Measurements from ENCODE around the gene OSBPL5. TPM values are rescaled to one million over a fixed set of nuclear protein-coding genes. Genes with fewer than 3 reads are reported as not detected.

The OSBPL5 gene
- total and polyA plus RNA-seq, 9 of the 15 experiments (the other 6 are each of a cell fraction or from before 2014, with no cell fraction given): 0.06 to 14.8 (median 3.2) TPM

GRCh38 chr11:3124821-3125220 lies 40.3 kb downstream of the OSBPL5 start:
- H3K9me1 ChIP-seq (ENCODE audit: control insufficient read depth, insufficient read depth, low read length): no peaks in the 10 kb centered on the region
- H3K9me3 ChIP-seq (replicated peaks; ENCODE audit: control insufficient read depth, insufficient read depth, low read depth, low read length): no peaks in the 10 kb centered on the region
- WGBS (ENCODE audit: insufficient coverage, low coverage, missing lambda C conversion rate): 59% methylated on average over 3 of the region's 3 CpGs
- no peak for DNase-seq (ENCODE audit: extremely low read depth in 1 of 4, low spot score in 3 of 4)
- H3K4me1 ChIP-seq (replicated peaks in 1 of 2; ENCODE audit: control insufficient read depth in 2 of 2, insufficient read depth in 2 of 2, low read length in 2 of 2): peaks cover 0 to 46% of the 10 kb centered on the region in 2 experiments; a peak in 2 of 5 replicates
- no peak overlapping the region for H3K4me3 ChIP-seq
- peak overlapping the region in 1 of 2 experiments; percentile 43; a peak in 1 of 4 replicates for H3K9ac ChIP-seq (ENCODE audit: insufficient read depth in 1 of 2, low read depth in 2 of 2, low read length in 2 of 2)
- TF ChIP-seq ZNF76 (CRISPR knock-in tag; IDR thresholded peaks at IDR 0.05; ENCODE audit: borderline replicate concordance) (no peak), CREB5 (CRISPR knock-in tag; IDR thresholded peaks at IDR 0.05) (no peak), ZNF121 (CRISPR knock-in tag; conservative IDR thresholded peaks at IDR 0.05) (no peak), FOXK2 (conservative IDR thresholded peaks at IDR 0.05 in 1 of 2, IDR thresholded peaks at IDR 0.05 in 1 of 2; ENCODE audit: low read depth in 2 of 2) (no peak), ETS1 (conservative IDR thresholded peaks at IDR 0.05; ENCODE audit: control insufficient read depth, low read depth, low read length) (no peak), SETDB1 (IDR thresholded peaks at IDR 0.05; ENCODE audit: low read length) (no peak), KDM5B (IDR thresholded peaks at IDR 0.05; ENCODE audit: insufficient replicate concordance, low read depth, low read length) (no peak), ZNF830 (CRISPR knock-in tag; IDR thresholded peaks at IDR 0.05) (no peak), LCOR (CRISPR knock-in tag; IDR thresholded peaks at IDR 0.05) (no peak), CREB3 (tag; conservative IDR thresholded peaks at IDR 0.05; ENCODE audit: low read depth) (no peak), ZNF384 (IDR thresholded peaks at IDR 0.05; ENCODE audit: low read depth, low read length) (no peak)
- H3K79me2 ChIP-seq (ENCODE audit: control insufficient read depth, insufficient read depth, low read length): no peaks in the 10 kb centered on the region
- H3K4me2 ChIP-seq (ENCODE audit: insufficient read depth, low read length): no peak overlapping the region
- no peaks in the 10 kb centered on the region for H3K27me3 ChIP-seq (ENCODE audit: control insufficient read depth in 2 of 2, insufficient read depth in 2 of 2, low read length in 2 of 2)
- ATAC-seq: no peak
- no peak overlapping the region for H3K27ac ChIP-seq (ENCODE audit: extremely low read depth, low read depth, low read length)
- CTCF ChIA-PET (ENCODE audit: low intra/inter-chr PET ratio): no interaction called here
- no TSS peak for BruUV-seq (replicated peaks)
- intact Hi-C loops (cut with micrococcal nuclease): no loop called here
- no peak for FAIRE-seq
- no peak overlapping the region for H2AFZ ChIP-seq (ENCODE audit: low read depth, low read length)
- H3K36me3 ChIP-seq (ENCODE audit: control insufficient read depth, insufficient read depth, low read length): peaks cover 17% of the 10 kb centered on the region; the same call in 1 of the 3 replicates
- POLR2A ChIA-PET: interaction anchor here (0.6 kb wide), 1 partner anchor 21 kb away, joined by 3 read pairs; no protein-coding TSS in a partner anchor
- in situ Hi-C loops (cut with MboI): no loop called here
- H4K20me1 ChIP-seq (replicated peaks; ENCODE audit: control insufficient read depth, insufficient read depth, low read length): 0 out of 2 replicates have a peak, but pooled peaks cover 4% of the 10 kb centered on the region
